ENCODE data around the gene PIPOX. TPM values are rescaled to one million over a fixed set of nuclear protein-coding genes. Genes with fewer than 3 reads are reported as not detected.

Gene PIPOX
- total and polyA plus RNA-seq, 2 donors: 0.96 to 1.3 TPM

GRCh38 chr17:29016345-29017210 lies 26.4 kb upstream of the PIPOX start:
- Histone ChIP-seq H3K9me3 (ENCODE audit: control insufficient read depth in 2 of 2, insufficient read depth in 1 of 2, low read length in 1 of 2) (no peaks in the 10 kb centered on the region), H3K4me1 (ENCODE audit: control insufficient read depth in 2 of 2, insufficient read depth in 2 of 2, low read length in 2 of 2) (peaks cover 0 to 6% of the 10 kb centered on the region in 2 donors), H3K27me3 (ENCODE audit: control insufficient read depth in 2 of 2, insufficient read depth in 1 of 2, low read length in 1 of 2) (peaks cover 17 to 58% of the 10 kb centered on the region in 2 donors), H3K4me3 (ENCODE audit: low read length in 2 of 2) (no peak overlapping the region), H3K27ac (ENCODE audit: low read depth in 1 of 2, low read length in 1 of 2) (no peak overlapping the region), H3K36me3 (ENCODE audit: control insufficient read depth in 2 of 2, insufficient read depth in 2 of 2, low read length in 1 of 2) (no peaks in the 10 kb centered on the region)
- WGBS: 75% methylated on average over 13 of the region's 13 CpGs
- no peak for DNase-seq (ENCODE audit: low read depth in 6 of 9, low spot score in 9 of 9)

DNA sequence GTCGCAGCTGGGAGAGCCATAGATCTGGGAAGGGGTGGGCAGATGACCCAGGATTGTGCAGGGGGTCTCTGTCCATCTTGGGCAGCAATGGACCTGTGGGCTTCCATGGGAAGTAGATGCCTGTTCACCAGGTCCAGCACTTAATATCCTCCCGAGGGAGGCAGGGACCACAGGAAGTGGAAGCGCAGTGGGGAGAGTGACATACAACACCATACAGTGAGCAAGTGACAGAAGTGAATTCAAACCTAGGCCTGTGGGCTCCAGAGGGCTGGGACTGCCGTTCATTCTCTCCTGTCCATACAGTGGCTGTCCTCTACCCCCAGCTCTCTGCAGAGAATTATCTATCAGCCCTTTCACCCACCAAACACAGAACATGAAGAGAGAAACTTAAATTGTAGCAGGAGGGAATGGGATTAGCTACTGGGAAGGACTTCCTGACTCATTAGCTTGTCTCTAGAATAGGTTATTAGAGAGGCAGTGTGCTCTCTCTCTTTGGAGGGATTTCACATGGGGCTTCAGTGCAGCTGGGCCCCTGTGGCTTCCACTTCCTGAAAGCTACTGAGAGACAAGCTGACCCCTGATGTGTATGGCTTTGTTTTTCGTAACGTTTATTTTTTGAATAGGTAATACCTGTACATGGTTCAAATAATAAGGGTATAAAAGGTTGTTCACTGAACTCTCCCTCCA lies 24.0 kb upstream of the PIPOX start:
- Histone ChIP-seq H3K36me3 (ENCODE audit: control insufficient read depth in 2 of 2, insufficient read depth in 2 of 2, low read length in 1 of 2) (no peaks in the 10 kb centered on the region), H3K27ac (ENCODE audit: low read depth in 1 of 2, low read length in 1 of 2) (no peak overlapping the region), H3K4me1 (ENCODE audit: control insufficient read depth in 2 of 2, insufficient read depth in 2 of 2, low read length in 2 of 2) (peaks cover 0 to 6% of the 10 kb centered on the region in 2 donors), H3K4me3 (ENCODE audit: low read length in 2 of 2) (no peak overlapping the region), H3K27me3 (ENCODE audit: control insufficient read depth in 2 of 2, insufficient read depth in 1 of 2, low read length in 1 of 2) (peaks cover 17 to 63% of the 10 kb centered on the region in 2 donors), H3K9me3 (ENCODE audit: control insufficient read depth in 2 of 2, insufficient read depth in 1 of 2, low read length in 1 of 2) (no peaks in the 10 kb centered on the region)
- WGBS: 42% methylated on average over 6 of the region's 6 CpGs
- DNase-seq (ENCODE audit: low read depth in 6 of 9, low spot score in 9 of 9): no peak

- H3K27ac ChIP-seq (ENCODE audit: low read depth in 1 of 2, low read length in 1 of 2): no peak overlapping the region
- no peaks in the 10 kb centered on the region for H3K36me3 ChIP-seq (ENCODE audit: control insufficient read depth in 2 of 2, insufficient read depth in 2 of 2, low read length in 1 of 2)
- H3K27me3 ChIP-seq (ENCODE audit: control insufficient read depth in 2 of 2, insufficient read depth in 1 of 2, low read length in 1 of 2): peaks cover 17 to 65% of the 10 kb centered on the region in 2 donors
- DNase-seq (ENCODE audit: low read depth in 6 of 9, low spot score in 9 of 9): no peak
- H3K9me3 ChIP-seq (ENCODE audit: control insufficient read depth in 2 of 2, insufficient read depth in 1 of 2, low read length in 1 of 2): no peaks in the 10 kb centered on the region
- H3K4me3 ChIP-seq (ENCODE audit: low read length in 2 of 2): no peak overlapping the region
- H3K4me1 ChIP-seq (ENCODE audit: control insufficient read depth in 2 of 2, insufficient read depth in 2 of 2, low read length in 2 of 2): peaks cover 0 to 6% of the 10 kb centered on the region in 2 donors
- 5% methylated on average over 38 of the region's 39 CpGs for WGBS
Observed at GRCh38 chr17:29019475-29020181, 23.3 kb upstream of the PIPOX start.

GRCh38 chr17:29020576-29020975 lies 22.4 kb upstream of the PIPOX start:
- WGBS: 95% methylated on average over 8 of the region's 8 CpGs
- no peaks in the 10 kb centered on the region for H3K36me3 ChIP-seq (ENCODE audit: control insufficient read depth in 2 of 2, insufficient read depth in 2 of 2, low read length in 1 of 2)
- H3K4me3 ChIP-seq (ENCODE audit: low read length in 2 of 2): no peak overlapping the region
- no peak for DNase-seq (ENCODE audit: low read depth in 6 of 9, low spot score in 9 of 9)
- peaks cover 17 to 62% of the 10 kb centered on the region in 2 donors for H3K27me3 ChIP-seq (ENCODE audit: control insufficient read depth in 2 of 2, insufficient read depth in 1 of 2, low read length in 1 of 2)
- no peak overlapping the region for H3K27ac ChIP-seq (ENCODE audit: low read depth in 1 of 2, low read length in 1 of 2)
- H3K9me3 ChIP-seq (ENCODE audit: control insufficient read depth in 2 of 2, insufficient read depth in 1 of 2, low read length in 1 of 2): no peaks in the 10 kb centered on the region
- peaks cover 0 to 6% of the 10 kb centered on the region in 2 donors for H3K4me1 ChIP-seq (ENCODE audit: control insufficient read depth in 2 of 2, insufficient read depth in 2 of 2, low read length in 2 of 2)

- H3K9me3 ChIP-seq (ENCODE audit: control insufficient read depth in 2 of 2, insufficient read depth in 1 of 2, low read length in 1 of 2): no peaks in the 10 kb centered on the region
- DNase-seq (ENCODE audit: low read depth in 6 of 9, low spot score in 9 of 9): no peak
- H3K4me3 ChIP-seq (ENCODE audit: low read length in 2 of 2): no peak overlapping the region
- peaks cover 17 to 59% of the 10 kb centered on the region in 2 donors for H3K27me3 ChIP-seq (ENCODE audit: control insufficient read depth in 2 of 2, insufficient read depth in 1 of 2, low read length in 1 of 2)
- WGBS: 48% methylated on average over 7 of the region's 7 CpGs
- peaks cover 0 to 6% of the 10 kb centered on the region in 2 donors for H3K4me1 ChIP-seq (ENCODE audit: control insufficient read depth in 2 of 2, insufficient read depth in 2 of 2, low read length in 2 of 2)
- no peak overlapping the region for H3K27ac ChIP-seq (ENCODE audit: low read depth in 1 of 2, low read length in 1 of 2)
- no peaks in the 10 kb centered on the region for H3K36me3 ChIP-seq (ENCODE audit: control insufficient read depth in 2 of 2, insufficient read depth in 2 of 2, low read length in 1 of 2)
Observed at GRCh38 chr17:29021226-29021625, 21.7 kb upstream of the PIPOX start.

- 96% methylated on average over 7 of the region's 7 CpGs for WGBS
- Histone ChIP-seq H3K4me3 (ENCODE audit: low read length in 2 of 2) (no peak overlapping the region), H3K36me3 (ENCODE audit: control insufficient read depth in 2 of 2, insufficient read depth in 2 of 2, low read length in 1 of 2) (no peaks in the 10 kb centered on the region), H3K27me3 (ENCODE audit: control insufficient read depth in 2 of 2, insufficient read depth in 1 of 2, low read length in 1 of 2) (peaks cover 14 to 53% of the 10 kb centered on the region in 2 donors), H3K9me3 (ENCODE audit: control insufficient read depth in 2 of 2, insufficient read depth in 1 of 2, low read length in 1 of 2) (no peaks in the 10 kb centered on the region), H3K4me1 (ENCODE audit: control insufficient read depth in 2 of 2, insufficient read depth in 2 of 2, low read length in 2 of 2) (peaks cover 0 to 6% of the 10 kb centered on the region in 2 donors), H3K27ac (ENCODE audit: low read depth in 1 of 2, low read length in 1 of 2) (no peak overlapping the region)
- no peak for DNase-seq (ENCODE audit: low read depth in 6 of 9, low spot score in 9 of 9)
Observed at GRCh38 chr17:29022074-29022473, 20.9 kb upstream of the PIPOX start.

- H3K4me3 ChIP-seq (ENCODE audit: low read length in 2 of 2): no peak overlapping the region
- no peaks in the 10 kb centered on the region for H3K9me3 ChIP-seq (ENCODE audit: control insufficient read depth in 2 of 2, insufficient read depth in 1 of 2, low read length in 1 of 2)
- H3K27me3 ChIP-seq (ENCODE audit: control insufficient read depth in 2 of 2, insufficient read depth in 1 of 2, low read length in 1 of 2): peaks cover 8 to 45% of the 10 kb centered on the region in 2 donors
- no peaks in the 10 kb centered on the region for H3K36me3 ChIP-seq (ENCODE audit: control insufficient read depth in 2 of 2, insufficient read depth in 2 of 2, low read length in 1 of 2)
- H3K4me1 ChIP-seq (ENCODE audit: control insufficient read depth in 2 of 2, insufficient read depth in 2 of 2, low read length in 2 of 2): peaks cover 0 to 5% of the 10 kb centered on the region in 2 donors
- H3K27ac ChIP-seq (ENCODE audit: low read depth in 1 of 2, low read length in 1 of 2): no peak overlapping the region
- WGBS: 76% methylated on average over 6 of the region's 6 CpGs
- DNase-seq (ENCODE audit: low read depth in 6 of 9, low spot score in 9 of 9): no peak
Observed at GRCh38 chr17:29024316-29024952, 18.5 kb upstream of the PIPOX start.

- Histone ChIP-seq H3K4me1 (ENCODE audit: control insufficient read depth in 2 of 2, insufficient read depth in 2 of 2, low read length in 2 of 2) (no peaks in the 10 kb centered on the region), H3K9me3 (ENCODE audit: control insufficient read depth in 2 of 2, insufficient read depth in 1 of 2, low read length in 1 of 2) (no peaks in the 10 kb centered on the region), H3K27me3 (ENCODE audit: control insufficient read depth in 2 of 2, insufficient read depth in 1 of 2, low read length in 1 of 2) (peaks cover 0 to 62% of the 10 kb centered on the region in 2 donors), H3K4me3 (ENCODE audit: low read length in 2 of 2) (no peak overlapping the region), H3K36me3 (ENCODE audit: control insufficient read depth in 2 of 2, insufficient read depth in 2 of 2, low read length in 1 of 2) (no peaks in the 10 kb centered on the region), H3K27ac (ENCODE audit: low read depth in 1 of 2, low read length in 1 of 2) (no peak overlapping the region)
- WGBS: 48% methylated on average over 5 of the region's 5 CpGs
- no peak for DNase-seq (ENCODE audit: low read depth in 6 of 9, low spot score in 9 of 9)
Observed at GRCh38 chr17:29031488-29031887, 11.5 kb upstream of the PIPOX start.

Measured in thymus (tissue), 11 donors.